Measurements from ENCODE around the gene BPI.

The BPI gene

DNA sequence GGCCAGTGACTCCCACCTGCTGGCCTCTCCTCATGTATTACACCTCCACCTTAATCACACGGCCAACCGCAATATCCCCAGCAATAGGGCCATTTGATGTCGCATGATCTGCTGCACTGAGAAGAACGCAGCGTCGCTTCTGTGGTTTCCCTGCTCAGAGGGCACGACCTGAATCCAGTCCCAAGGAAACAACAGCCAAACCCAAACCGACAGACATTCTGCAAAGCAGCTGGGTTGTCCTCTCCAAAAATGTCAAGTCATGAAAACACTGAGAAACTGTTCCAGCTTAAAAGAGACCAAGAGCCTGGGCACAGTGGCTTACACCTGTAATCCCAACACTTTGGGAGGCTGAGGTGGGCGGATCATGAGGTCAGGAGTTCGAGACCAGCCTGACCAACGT, 7.5 kb upstream of the BPI start:
- peak overlapping the region; percentile 97 for H3K27ac ChIP-seq (replicated peaks)
- H3K27me3 ChIP-seq (ENCODE audit: insufficient read depth, poor library complexity, severe bottlenecking), result no peaks in the 10 kb centered on the region
- DNase-seq (ENCODE audit: low read depth in 1 of 2, low spot score in 1 of 2), result peak in 1 of 2 experiments; percentile 84
- TF ChIP-seq GABPA (IDR thresholded peaks at IDR 0.05; ENCODE audit: low read depth), result no peak
- TF ChIP-seq SPI1 (IDR thresholded peaks at IDR 0.05; ENCODE audit: borderline replicate concordance, low read depth), result no peak
- TF ChIP-seq, protein P1, sequence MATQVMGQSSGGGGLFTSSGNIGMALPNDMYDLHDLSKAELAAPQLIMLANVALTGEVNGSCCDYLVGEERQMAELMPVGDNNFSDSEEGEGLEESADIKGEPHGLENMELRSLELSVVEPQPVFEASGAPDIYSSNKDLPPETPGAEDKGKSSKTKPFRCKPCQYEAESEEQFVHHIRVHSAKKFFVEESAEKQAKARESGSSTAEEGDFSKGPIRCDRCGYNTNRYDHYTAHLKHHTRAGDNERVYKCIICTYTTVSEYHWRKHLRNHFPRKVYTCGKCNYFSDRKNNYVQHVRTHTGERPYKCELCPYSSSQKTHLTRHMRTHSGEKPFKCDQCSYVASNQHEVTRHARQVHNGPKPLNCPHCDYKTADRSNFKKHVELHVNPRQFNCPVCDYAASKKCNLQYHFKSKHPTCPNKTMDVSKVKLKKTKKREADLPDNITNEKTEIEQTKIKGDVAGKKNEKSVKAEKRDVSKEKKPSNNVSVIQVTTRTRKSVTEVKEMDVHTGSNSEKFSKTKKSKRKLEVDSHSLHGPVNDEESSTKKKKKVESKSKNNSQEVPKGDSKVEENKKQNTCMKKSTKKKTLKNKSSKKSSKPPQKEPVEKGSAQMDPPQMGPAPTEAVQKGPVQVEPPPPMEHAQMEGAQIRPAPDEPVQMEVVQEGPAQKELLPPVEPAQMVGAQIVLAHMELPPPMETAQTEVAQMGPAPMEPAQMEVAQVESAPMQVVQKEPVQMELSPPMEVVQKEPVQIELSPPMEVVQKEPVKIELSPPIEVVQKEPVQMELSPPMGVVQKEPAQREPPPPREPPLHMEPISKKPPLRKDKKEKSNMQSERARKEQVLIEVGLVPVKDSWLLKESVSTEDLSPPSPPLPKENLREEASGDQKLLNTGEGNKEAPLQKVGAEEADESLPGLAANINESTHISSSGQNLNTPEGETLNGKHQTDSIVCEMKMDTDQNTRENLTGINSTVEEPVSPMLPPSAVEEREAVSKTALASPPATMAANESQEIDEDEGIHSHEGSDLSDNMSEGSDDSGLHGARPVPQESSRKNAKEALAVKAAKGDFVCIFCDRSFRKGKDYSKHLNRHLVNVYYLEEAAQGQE (IDR thresholded peaks at IDR 0.05; ENCODE audit: insufficient replicate concordance, low read depth), result no peak
- TF ChIP-seq, protein P2, sequence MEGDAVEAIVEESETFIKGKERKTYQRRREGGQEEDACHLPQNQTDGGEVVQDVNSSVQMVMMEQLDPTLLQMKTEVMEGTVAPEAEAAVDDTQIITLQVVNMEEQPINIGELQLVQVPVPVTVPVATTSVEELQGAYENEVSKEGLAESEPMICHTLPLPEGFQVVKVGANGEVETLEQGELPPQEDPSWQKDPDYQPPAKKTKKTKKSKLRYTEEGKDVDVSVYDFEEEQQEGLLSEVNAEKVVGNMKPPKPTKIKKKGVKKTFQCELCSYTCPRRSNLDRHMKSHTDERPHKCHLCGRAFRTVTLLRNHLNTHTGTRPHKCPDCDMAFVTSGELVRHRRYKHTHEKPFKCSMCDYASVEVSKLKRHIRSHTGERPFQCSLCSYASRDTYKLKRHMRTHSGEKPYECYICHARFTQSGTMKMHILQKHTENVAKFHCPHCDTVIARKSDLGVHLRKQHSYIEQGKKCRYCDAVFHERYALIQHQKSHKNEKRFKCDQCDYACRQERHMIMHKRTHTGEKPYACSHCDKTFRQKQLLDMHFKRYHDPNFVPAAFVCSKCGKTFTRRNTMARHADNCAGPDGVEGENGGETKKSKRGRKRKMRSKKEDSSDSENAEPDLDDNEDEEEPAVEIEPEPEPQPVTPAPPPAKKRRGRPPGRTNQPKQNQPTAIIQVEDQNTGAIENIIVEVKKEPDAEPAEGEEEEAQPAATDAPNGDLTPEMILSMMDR (IDR thresholded peaks at IDR 0.05; ENCODE audit: insufficient read depth, low read length), result no peak
- TF ChIP-seq POLR2AphosphoS5 (IDR thresholded peaks at IDR 0.05; ENCODE audit: low read depth), result no peak
- H3K4me3 ChIP-seq (replicated peaks; ENCODE audit: insufficient read depth, low read length), result no peak overlapping the region

DNA sequence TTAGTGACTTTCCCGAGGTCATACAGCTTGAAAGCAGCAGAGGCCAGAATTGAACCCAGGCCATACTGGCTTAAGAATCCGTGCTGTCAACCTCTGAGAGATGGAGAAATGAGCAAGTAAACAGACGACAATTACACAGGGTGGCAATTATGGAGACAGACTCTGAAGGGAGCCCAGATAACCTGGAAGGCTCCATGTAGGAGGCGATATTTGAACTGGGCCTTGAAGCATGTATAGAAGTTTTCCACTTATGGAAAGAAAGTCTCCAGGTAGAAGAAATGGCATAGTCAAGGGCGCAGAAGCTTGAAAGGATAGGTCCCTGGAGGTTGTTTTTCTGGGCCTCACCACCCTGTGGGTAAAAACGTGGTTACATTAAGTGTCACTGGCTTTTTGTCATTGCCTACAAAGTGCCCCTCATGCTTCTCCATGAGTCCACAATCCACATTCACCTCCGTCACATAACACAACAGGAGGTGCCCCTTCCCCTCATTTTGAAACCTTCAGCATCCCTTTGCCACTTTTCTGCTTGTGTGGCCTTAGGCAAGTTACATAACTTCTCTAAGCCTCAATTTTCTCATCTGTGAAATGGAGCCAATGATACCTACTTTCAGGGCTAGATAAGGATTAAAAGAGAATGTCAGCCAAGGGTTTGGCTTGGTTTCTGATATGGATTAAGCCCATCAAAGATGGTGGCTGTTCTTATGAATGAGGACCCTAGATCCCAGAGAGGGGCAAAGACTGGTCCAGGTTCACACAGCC, 5.9 kb upstream of the BPI start:
- peak overlapping the region; percentile 97 for H3K27ac ChIP-seq (replicated peaks)
- no peak for DNase-seq (ENCODE audit: low read depth in 1 of 2, low spot score in 1 of 2)
- H3K27me3 ChIP-seq (ENCODE audit: insufficient read depth, poor library complexity, severe bottlenecking), result no peaks in the 10 kb centered on the region
- TF ChIP-seq POLR2AphosphoS5 (IDR thresholded peaks at IDR 0.05; ENCODE audit: low read depth) (no peak), SPI1 (IDR thresholded peaks at IDR 0.05; ENCODE audit: borderline replicate concordance, low read depth) (no peak), GABPA (IDR thresholded peaks at IDR 0.05; ENCODE audit: low read depth) (no peak)
- TF ChIP-seq, protein P1 (IDR thresholded peaks at IDR 0.05; ENCODE audit: insufficient replicate concordance, low read depth), result no peak
- TF ChIP-seq, protein P2 (IDR thresholded peaks at IDR 0.05; ENCODE audit: insufficient read depth, low read length), result no peak
- no peak overlapping the region for H3K4me3 ChIP-seq (replicated peaks; ENCODE audit: insufficient read depth, low read length)

DNA sequence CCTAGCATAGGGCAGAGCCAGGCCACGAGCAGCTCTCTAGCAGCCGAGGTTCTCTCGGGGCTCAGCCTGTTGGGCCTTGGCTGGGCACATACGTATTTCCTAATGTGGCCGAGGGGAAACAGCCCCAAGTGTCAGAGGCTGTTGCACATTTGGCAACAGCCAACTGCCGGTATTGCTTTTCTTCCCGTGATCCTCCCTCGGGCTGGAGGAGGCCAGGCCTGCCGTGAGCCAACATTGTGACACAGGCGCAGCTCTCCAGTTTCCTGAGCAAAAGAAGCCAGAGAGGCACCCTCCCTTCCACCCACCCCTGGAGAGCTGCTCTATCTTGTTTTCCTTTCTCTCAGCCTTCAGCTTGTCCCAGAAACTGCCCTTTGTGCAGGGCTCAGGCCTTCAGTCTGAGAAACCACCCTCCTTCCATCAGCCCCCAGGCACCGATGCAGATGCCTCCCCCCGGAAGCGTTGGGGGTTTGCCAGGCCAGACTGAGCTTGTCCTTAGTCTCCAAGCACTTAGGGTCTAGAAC, 5.1 kb upstream of the BPI start:
- Histone ChIP-seq H3K27me3 (ENCODE audit: insufficient read depth, poor library complexity, severe bottlenecking) (no peaks in the 10 kb centered on the region), H3K4me3 (replicated peaks; ENCODE audit: insufficient read depth, low read length) (no peak overlapping the region), H3K27ac (replicated peaks) (peak overlapping the region; percentile 97)
- TF ChIP-seq SPI1 (IDR thresholded peaks at IDR 0.05; ENCODE audit: borderline replicate concordance, low read depth) (no peak), POLR2AphosphoS5 (IDR thresholded peaks at IDR 0.05; ENCODE audit: low read depth) (peak; percentile 93)
- TF ChIP-seq, protein P1 (IDR thresholded peaks at IDR 0.05; ENCODE audit: insufficient replicate concordance, low read depth), result no peak
- peak; percentile 90 to 98 for DNase-seq (ENCODE audit: low read depth in 1 of 2, low spot score in 1 of 2)

All from HL-60 (cell line).